Testis (tissue), 2 donors: ENCODE data around the gene ANKRD11.

Experiments used
- POLR2A ChIP-seq: fragments of 450-650 bp; IDR thresholded peaks from one replicate; pipeline ENCODE4 v1.6.1; 2017; ENCODE audit warnings: antibody characterized with exemption, mild to moderate bottlenecking, moderate library complexity
- TF ChIP-seq, protein P1 (sequence below), 3 experiments: fragments of 450-650 bp in 2 of 3; fragments of 200-600 bp in 1 of 3; sonication (generic) in 1 of 3; IDR thresholded peaks; one replicate each; pipeline ENCODE4 v1.5.1; 2016 to 2019; ENCODE audit warnings: antibody characterized with exemption in 3 of 3, mild to moderate bottlenecking in 2 of 3, moderate library complexity in 1 of 3

DNA sequence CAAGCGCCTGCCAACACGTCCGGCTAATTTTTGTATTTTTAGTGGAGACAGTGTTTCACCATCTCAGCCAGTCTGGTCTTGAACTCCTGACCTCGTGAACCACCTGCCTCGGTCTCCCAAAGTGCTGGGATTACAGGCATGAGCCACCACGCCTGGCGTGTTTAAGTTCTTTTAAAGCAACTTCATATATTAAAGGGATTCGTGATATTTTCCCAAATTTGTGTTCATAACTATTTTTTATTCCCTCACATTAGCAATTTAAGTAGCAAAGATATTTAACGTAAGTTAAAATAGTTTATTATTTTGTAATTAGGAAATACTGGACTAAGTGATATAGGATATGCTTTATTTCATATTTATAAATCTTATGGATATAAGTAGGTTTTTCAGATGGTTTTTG is 22.1 kb upstream of the ANKRD11 start:
- no peak for TF ChIP-seq POLR2A
- TF ChIP-seq, protein P1, sequence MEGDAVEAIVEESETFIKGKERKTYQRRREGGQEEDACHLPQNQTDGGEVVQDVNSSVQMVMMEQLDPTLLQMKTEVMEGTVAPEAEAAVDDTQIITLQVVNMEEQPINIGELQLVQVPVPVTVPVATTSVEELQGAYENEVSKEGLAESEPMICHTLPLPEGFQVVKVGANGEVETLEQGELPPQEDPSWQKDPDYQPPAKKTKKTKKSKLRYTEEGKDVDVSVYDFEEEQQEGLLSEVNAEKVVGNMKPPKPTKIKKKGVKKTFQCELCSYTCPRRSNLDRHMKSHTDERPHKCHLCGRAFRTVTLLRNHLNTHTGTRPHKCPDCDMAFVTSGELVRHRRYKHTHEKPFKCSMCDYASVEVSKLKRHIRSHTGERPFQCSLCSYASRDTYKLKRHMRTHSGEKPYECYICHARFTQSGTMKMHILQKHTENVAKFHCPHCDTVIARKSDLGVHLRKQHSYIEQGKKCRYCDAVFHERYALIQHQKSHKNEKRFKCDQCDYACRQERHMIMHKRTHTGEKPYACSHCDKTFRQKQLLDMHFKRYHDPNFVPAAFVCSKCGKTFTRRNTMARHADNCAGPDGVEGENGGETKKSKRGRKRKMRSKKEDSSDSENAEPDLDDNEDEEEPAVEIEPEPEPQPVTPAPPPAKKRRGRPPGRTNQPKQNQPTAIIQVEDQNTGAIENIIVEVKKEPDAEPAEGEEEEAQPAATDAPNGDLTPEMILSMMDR (IDR thresholded peaks at IDR 0.05): no peak
